GM12874 (cell line): ENCODE measurements around the gene TMEFF2.

Experiments used
- TF ChIP-seq, protein P1 (sequence below): IDR thresholded peaks from 2 replicates; pipeline ENCODE4 v1.5.1; 2011; ENCODE audit warnings: low read depth, mild to moderate bottlenecking, control low read depth, low read length, moderate library complexity; ENCODE audit not compliant: insufficient read depth

Gene TMEFF2

DNA sequence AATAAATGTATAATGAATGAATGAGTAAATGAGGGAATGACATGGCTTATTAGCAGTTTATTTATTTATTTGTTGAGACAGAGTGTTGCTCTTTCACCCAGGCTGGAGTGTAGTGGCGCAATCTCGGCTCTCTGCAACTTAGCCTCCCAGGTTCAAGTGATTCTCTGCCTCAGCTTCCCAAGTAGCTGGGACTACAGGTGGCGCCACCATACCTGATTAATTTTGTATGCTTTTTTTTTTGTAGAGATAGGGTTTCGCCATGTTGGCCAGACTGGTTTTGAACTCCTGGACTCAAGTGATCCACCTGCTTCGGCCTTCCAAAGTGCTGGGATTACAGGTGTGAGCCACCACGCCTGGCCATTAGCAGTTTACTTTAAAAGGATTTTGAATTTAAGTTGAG lies 247.5 kb downstream of the TMEFF2 start:
- TF ChIP-seq, protein P1, sequence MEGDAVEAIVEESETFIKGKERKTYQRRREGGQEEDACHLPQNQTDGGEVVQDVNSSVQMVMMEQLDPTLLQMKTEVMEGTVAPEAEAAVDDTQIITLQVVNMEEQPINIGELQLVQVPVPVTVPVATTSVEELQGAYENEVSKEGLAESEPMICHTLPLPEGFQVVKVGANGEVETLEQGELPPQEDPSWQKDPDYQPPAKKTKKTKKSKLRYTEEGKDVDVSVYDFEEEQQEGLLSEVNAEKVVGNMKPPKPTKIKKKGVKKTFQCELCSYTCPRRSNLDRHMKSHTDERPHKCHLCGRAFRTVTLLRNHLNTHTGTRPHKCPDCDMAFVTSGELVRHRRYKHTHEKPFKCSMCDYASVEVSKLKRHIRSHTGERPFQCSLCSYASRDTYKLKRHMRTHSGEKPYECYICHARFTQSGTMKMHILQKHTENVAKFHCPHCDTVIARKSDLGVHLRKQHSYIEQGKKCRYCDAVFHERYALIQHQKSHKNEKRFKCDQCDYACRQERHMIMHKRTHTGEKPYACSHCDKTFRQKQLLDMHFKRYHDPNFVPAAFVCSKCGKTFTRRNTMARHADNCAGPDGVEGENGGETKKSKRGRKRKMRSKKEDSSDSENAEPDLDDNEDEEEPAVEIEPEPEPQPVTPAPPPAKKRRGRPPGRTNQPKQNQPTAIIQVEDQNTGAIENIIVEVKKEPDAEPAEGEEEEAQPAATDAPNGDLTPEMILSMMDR, result no peak

DNA sequence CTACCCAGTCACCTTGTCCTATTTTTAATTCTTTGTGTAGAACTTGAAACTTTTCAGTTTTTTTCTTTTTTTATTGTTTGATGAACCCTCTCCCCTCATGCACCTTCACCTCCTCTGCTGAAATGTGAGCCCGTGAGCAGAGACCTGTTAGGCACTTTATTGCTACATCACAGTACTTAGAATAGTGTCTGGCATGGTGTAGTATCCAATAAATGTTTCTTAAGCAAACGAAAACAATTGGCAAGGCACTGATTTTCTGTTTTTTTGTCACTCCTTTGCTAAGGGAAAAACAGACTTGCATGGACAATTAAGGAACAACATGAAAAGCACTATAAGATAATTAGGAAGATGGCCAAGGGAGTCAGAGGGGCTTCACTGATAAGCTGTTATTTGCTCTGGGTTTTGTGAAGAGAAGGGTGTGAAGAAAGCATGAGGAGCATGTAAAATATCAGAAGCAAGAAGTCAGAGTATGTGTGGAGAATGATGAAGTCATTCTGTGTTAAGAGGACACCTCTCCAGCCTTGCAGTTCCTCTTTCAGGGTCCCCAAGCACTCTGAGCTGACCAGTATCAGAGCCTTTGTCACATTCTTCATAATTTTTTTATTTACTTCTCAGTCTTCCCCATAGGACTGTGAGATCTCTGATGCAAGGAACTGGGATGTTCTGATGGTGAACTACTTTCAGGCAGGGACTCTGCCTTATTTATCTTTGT lies 248.1 kb downstream of the TMEFF2 start:
- TF ChIP-seq, protein P1, result no peak

DNA sequence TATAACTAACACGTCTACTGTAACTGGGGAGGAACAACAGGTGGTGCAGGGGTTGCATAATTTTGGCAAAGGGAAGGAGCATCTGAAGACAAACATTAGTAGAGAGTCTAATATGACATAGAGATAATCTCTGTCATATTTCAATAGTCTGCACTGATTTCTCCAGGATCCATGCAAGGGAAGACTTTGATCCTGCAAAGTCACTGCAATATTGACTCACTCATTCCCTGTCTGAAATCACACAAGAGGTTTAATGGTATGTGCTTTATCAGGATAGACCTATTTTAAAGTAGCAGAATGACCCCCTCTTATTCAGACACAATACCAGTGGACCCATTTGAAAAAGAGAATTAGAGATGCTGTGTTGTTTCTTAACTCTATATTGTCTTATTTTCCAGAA lies 249.1 kb downstream of the TMEFF2 start:
- TF ChIP-seq, protein P1, result no peak

DNA sequence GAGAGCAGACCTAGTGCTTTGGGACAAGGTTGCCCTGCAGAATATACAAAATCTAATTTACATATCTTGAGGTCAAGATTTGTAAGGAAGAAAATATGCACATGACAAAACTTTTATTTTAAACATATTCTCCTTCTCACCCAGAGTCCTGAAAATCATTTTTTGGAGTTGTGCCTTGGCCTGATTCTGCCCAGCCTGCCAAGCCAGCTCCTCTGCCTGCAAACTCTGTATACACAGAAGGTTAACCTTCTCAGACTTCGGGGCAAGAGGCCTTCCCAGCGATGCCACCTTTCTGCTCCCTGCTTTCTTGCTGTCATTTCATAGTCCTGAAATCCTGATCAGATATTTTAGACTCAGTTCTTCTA lies 252.0 kb downstream of the TMEFF2 start:
- TF ChIP-seq, protein P1, result no peak

DNA sequence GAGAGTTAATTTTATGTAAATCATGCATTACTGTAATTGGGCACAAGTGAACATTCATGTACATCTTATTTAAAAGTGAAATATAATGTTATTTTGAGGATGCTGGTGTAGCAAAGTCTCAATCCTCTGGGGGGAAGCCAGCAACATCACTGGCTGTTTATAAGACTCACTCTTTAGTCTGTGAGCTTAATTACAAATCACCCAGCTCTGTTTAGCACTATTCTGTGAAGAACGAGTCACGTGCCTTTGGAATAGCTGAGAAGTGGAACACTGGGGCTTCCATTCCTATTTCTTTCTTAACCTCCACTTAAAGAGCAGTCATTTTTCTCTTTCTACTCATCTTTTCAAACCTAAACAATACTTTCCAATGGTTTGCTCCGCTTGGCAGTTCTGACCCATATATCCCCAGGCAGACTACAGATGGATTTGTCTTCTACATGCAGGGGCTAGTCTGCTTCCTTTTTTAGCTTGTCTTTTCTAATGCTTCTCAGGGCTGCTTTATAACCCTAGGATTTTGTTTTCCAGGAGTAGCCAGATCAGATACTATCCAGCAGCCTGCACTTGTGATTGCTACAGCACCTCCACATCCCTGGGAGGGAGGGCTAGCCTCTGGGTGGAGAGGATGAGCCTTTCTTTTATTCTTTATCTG lies 252.5 kb downstream of the TMEFF2 start:
- TF ChIP-seq, protein P1, result no peak

DNA sequence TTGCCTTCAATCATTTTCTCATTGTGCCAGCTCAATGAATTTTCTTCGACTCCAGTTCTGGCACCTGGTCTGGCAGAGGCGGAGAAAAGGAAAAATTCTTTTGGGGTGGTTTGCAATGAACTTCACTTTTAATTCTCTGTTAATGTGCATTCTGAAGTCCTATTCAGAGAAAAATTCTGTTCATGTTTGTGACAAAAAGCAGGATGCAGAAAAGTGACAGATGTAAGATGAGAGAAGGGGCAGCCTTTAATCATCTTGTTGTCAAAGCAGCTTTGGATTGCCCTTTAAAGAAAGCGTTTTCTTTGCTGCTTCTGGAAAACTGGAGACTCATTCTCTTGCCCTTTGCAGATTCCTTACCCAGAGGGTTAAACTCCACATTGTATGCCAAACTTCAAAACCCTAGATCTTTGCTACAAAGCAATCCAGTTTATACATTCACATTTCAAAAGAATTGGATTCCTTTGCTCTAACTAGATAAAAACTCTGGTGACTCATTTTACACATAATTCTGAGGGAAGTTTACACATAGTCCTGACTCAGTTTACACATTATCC lies 253.3 kb downstream of the TMEFF2 start:
- TF ChIP-seq, protein P1, result no peak

DNA sequence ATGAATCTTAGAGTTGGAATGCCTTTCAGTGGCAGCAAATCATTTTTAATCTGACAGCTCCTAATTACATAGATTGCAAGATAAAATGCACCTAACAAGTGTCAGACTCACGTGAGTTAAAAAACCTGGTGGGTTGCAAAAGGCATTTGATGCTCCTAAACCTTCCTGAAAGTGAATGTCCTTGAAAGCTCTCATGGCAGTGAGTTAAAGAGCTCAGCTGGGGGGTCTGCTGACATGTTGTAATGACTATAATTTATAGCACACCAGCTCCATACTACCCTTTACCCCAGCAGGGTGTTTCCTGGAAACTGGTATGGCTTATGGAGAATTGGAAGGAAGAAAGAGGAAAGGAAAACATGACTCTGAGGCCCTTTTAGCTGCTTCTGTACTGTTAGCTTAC lies 256.0 kb downstream of the TMEFF2 start:
- TF ChIP-seq, protein P1, result no peak
